ENCODE data around the gene GTF3C6. TPM values are rescaled to one million over a fixed set of nuclear protein-coding genes. Genes with fewer than 3 reads are reported as not detected.
"Not testable (repeated sequence)": the region's sequence is repeated elsewhere in the genome, so short reads cannot be mapped to it uniquely, and the experiment has no call there.

GTF3C6 gene
- total RNA-seq, 2 experiments from 2014 or later, result 93.9 to 99.8 TPM

DNA sequence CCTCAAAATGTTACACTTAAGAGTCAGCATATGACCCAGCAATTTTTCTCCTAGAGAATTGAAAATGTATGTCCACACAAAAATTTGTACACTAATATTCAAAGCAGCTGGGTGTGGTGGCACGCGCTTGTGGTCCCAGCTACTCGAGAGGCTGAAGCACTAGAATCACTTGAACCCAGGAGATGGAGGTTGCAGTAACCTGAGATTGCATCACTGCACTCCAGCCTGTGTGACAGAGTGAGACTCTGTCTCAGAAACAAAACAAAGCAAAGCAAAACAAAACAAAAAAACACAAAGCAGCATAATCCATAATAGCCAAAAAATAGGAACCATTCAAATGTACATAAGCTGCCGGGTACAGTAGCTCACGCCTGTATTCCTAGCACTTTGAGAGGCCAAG is 21.7 kb downstream of the GTF3C6 start:
- Mint-ChIP-seq H3K4me1 (ENCODE audit: low read depth) (peaks cover 32% of the 10 kb centered on the region), H3K4me3 (peak overlapping the region; percentile 97), H3K27ac (peak overlapping the region; percentile 60), H3K27me3 (ENCODE audit: low read depth) (no peaks in the 10 kb centered on the region), H3K9me3 (ENCODE audit: insufficient read depth) (no peaks in the 10 kb centered on the region), H3K36me3 (ENCODE audit: low read depth) (peaks cover 25% of the 10 kb centered on the region)
- ChIA-PET POLR2A (no interaction called here), CTCF (interaction anchor here (1.0 kb wide), 1 partner anchor 104 kb away, joined by 3 read pairs; no protein-coding TSS in a partner anchor)
- DNase-seq, result no peak
- no peak for ATAC-seq

DNA sequence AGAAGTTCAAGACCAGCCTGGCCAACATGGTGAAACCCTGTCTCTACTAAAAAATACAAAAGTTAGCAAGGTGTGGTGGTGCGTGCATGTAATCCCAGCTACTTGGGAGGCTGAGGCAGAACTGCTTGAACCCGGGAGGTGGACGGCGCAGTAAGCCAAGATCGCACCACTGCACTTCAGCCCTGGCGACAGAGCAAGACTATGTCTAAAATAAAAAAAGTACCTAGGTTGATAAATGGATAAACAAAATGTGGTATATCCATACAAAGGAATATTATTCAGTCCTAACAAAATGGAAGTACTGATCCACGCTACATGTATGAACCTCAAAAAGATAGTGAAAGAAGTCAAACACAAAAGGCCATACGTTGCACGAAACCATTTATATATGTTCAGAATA is 22.1 kb downstream of the GTF3C6 start:
- Mint-ChIP-seq H3K4me1 (ENCODE audit: low read depth) (peaks cover 32% of the 10 kb centered on the region), H3K27me3 (ENCODE audit: low read depth) (no peaks in the 10 kb centered on the region), H3K9me3 (ENCODE audit: insufficient read depth) (no peaks in the 10 kb centered on the region), H3K4me3 (peak overlapping the region; percentile 97), H3K27ac (peak overlapping the region; percentile 99), H3K36me3 (ENCODE audit: low read depth) (peaks cover 28% of the 10 kb centered on the region)
- POLR2A ChIA-PET, result no interaction called here
- ATAC-seq, result no peak
- no peak for DNase-seq
- CTCF ChIA-PET, result interaction anchor here (1.0 kb wide), 1 partner anchor 104 kb away, joined by 3 read pairs; no protein-coding TSS in a partner anchor

DNA sequence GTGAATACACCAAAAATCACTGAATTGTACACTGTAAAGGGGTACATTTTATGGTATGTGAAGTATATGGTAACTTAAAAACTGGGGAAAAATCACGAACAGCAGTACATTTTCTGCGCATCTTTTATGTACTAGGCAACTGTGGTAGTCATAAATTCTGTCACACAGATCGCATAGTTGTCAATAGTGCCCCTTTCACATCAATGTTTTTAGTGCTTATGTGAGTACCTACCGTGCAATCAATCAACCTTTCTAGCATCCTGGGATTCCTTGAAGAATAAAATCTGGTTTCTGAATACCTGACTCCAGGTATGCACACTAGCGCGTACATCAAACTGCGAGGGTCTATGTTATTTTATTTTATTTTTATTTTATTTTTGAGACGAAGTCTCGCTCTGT is 22.7 kb downstream of the GTF3C6 start:
- Mint-ChIP-seq H3K27me3 (ENCODE audit: low read depth) (no peaks in the 10 kb centered on the region), H3K4me3 (peak overlapping the region; percentile 97), H3K4me1 (ENCODE audit: low read depth) (peaks cover 32% of the 10 kb centered on the region), H3K9me3 (ENCODE audit: insufficient read depth) (no peaks in the 10 kb centered on the region), H3K27ac (peak overlapping the region; percentile 99), H3K36me3 (ENCODE audit: low read depth) (peaks cover 32% of the 10 kb centered on the region)
- POLR2A ChIA-PET, result interaction anchor here (0.7 to 3.0 kb wide), 13 partner anchors 10 to 1105 kb away, joined by 3 to 40 read pairs (median 6); partner anchors contain the start of genes AMD1, CDK19 and GTF3C6
- DNase-seq (no peak), ATAC-seq (peak; percentile 1)
- CTCF ChIA-PET, result interaction anchor here (1.0 to 2.5 kb wide), 4 partner anchors 23 to 298 kb away, joined by 3 to 12 read pairs (median 8); partner anchors contain the start of gene GTF3C6

DNA sequence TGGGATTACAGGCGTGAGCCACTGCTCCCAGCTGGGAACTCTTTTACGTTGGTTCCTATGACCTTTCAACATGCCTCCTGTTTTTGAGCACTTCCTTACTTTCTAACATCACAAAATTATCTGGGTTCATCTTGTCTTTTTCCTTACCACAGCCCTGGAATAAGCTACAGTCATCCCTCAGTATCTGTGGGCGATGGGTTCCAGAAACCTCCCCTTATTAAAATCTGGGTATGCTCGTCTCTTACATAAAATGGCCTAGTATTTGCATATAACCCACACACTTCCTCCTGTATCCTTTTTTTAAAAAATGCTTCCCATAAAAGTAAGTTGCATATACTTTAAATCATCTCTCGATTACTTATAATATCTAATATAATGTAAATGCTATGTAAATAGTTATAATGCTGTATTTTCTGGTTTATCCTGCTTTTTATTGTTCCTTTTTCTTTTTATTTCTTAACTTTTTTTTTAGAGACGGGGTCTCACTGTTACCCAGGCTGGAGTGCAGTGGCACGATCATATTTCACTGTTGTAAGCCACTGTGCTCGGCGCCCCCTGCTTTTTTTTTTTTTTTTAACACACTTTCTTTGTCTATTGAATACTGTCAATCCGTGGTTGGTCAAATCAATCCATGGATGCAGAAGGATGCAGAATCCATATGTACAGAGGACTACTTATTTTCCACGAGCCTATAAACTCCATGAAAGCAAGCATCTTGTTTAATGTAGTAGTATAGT is 32.5 kb downstream of the GTF3C6 start:
- H3K4me3 Mint-ChIP-seq, result no peak overlapping the region
- ChIA-PET POLR2A (interaction anchor here (1.6 kb wide), 1 partner anchor 9 kb away, joined by 4 read pairs; the partner anchor contains the start of gene RPF2), CTCF (interaction anchor here (1.3 kb wide), 1 partner anchor 20 kb away, joined by 3 read pairs; no protein-coding TSS in a partner anchor)
- DNase-seq (no peak), ATAC-seq (no peak)
- no peaks in the 10 kb centered on the region for H3K27me3 Mint-ChIP-seq (ENCODE audit: low read depth)
- H3K4me1 Mint-ChIP-seq (ENCODE audit: low read depth), result no peaks in the 10 kb centered on the region
- no peak overlapping the region for H3K27ac Mint-ChIP-seq
- H3K9me3 Mint-ChIP-seq (ENCODE audit: insufficient read depth), result no peaks in the 10 kb centered on the region
- H3K36me3 Mint-ChIP-seq (ENCODE audit: low read depth), result peaks cover 49% of the 10 kb centered on the region

DNA sequence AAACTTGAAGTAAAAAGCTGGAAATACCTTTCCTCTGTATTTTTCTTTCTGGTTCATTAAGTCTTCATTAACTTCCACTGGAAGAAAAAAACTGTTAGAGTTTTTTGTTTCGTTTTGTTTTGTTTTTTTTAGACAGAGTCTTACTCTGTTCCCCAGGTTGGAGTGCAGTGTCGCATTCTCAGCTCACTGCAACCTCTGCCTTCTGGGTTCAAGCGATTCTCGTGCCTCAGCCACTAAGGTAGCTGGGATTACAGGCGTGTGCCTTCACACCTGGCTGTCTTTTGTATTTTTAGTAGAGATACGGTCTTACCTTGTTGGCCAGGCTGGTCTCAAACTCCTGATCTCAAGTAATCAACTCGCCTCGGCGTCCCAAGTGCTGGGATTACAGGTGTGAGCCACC is 38.2 kb downstream of the GTF3C6 start:
- H3K4me3 Mint-ChIP-seq, result no peak overlapping the region
- POLR2A ChIA-PET, result no interaction called here

DNA sequence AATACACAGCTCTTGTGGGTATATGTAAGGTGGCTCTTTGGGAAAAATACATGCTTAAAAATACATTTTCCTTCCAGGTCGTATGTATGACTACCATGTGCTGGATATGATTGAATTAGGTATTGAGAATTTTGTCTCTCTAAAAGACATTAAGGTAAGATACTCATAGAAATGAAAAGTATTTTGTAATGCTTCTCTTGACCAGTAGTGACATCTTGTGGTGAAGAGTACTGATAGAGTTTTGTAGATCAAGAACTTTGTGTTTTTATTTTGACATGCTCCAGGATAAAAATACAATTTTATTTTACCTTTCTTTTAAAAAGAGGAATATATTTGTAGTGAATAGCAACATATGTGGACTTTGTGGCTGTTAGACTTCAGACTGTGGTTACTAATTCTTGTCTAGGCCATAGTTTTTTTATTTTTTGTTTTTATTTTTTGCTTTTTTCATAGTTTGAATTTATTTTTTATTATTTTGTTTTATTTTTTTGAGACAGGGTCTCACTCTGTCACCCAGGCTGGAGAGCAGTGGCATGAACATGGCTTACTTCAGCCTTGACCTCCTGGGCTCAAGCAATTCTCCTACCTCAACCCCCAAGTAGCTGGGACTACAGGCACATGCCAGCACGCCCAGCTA is 41.2 kb downstream of the GTF3C6 start:
- CTCF ChIA-PET, result interaction anchor here (0.8 to 2.4 kb wide), 8 partner anchors 10 to 471 kb away, joined by 3 to 7 read pairs (median 4); no protein-coding TSS in a partner anchor
- Mint-ChIP-seq H3K9me3 (ENCODE audit: insufficient read depth) (no peaks in the 10 kb centered on the region), H3K27ac (no peak overlapping the region), H3K27me3 (ENCODE audit: low read depth) (no peaks in the 10 kb centered on the region), H3K4me3 (no peak overlapping the region), H3K36me3 (ENCODE audit: low read depth) (peaks cover 50% of the 10 kb centered on the region), H3K4me1 (ENCODE audit: low read depth) (peaks cover under 1% of the 10 kb centered on the region)
- POLR2A ChIA-PET, result no interaction called here
- ATAC-seq (no peak), DNase-seq (no peak)

More for the DNA sequence above, 38.2 kb downstream of the GTF3C6 start:
- Mint-ChIP-seq H3K27ac (no peak overlapping the region), H3K9me3 (ENCODE audit: insufficient read depth) (no peaks in the 10 kb centered on the region), H3K4me1 (ENCODE audit: low read depth) (no peaks in the 10 kb centered on the region), H3K36me3 (ENCODE audit: low read depth) (peaks cover 48% of the 10 kb centered on the region), H3K27me3 (ENCODE audit: low read depth) (no peaks in the 10 kb centered on the region)
- DNase-seq (no peak), ATAC-seq (no peak)
- CTCF ChIA-PET, result interaction anchor here (0.7 kb wide), 1 partner anchor 15 kb away, joined by 3 read pairs; no protein-coding TSS in a partner anchor

DNA sequence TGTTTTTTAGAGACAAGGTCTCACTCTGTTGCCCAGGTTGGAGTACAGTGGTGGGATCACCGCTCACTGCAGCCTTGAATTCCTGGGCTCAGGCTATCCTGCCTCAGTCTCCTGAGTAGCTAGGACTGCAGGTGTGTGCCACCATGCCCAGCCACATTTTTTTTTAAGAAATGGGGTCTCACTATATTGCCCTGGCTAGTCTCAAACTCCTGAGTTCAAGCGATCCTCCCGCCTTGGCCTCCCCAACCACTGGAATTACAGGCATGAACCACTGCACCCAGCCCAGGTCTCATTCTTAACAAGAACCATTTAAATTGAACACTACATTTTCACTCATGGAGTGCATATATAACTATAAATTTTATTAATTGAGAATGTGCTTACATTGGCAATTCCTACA is 43.8 kb downstream of the GTF3C6 start:
- DNase-seq, result no peak

DNA sequence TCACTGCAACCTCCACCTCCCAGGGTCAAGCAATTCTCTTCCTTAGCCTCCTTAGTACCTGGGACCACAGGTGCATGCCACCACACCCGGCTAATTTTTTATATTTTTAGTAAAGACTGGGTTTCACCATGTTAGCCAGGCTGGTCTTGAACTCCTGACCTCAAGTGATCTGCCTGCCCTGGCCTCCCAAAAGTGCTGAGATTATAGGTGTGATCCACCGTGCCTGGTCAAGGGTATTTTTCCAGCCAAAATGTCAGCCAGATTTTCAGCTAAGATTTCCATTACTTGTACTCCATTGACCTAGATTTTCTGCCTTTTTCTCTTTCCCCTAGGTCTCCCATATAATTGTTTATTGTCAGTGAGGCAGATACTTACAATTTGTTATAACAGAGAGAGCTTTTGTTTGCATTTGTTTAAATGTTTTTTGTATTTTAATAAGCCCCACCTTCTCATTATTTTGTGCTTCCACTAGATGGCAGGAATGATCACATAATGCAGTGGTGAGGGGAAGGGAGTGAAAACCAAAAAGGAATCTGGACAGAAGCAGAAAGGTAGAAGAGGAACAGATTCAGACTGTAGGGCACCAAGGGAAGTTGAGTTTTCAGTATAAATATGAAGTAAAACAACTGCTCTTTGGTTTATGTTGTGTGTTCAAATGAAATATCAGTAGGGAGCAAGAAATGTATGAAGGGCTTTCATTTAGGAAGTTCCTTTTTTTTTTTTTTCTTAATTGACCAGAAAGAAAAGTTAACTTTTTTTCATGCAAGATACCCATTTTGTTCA is 53.0 kb downstream of the GTF3C6 start:
- Mint-ChIP-seq H3K4me1 (ENCODE audit: low read depth) (peaks cover 4% of the 10 kb centered on the region), H3K36me3 (ENCODE audit: low read depth) (peaks cover 39% of the 10 kb centered on the region), H3K9me3 (ENCODE audit: insufficient read depth) (no peaks in the 10 kb centered on the region), H3K27me3 (ENCODE audit: low read depth) (no peaks in the 10 kb centered on the region), H3K4me3 (no peak overlapping the region), H3K27ac (no peak overlapping the region)
- DNase-seq (no peak), ATAC-seq (peak; percentile 69)
- ChIA-PET POLR2A (no interaction called here), CTCF (interaction anchor here (0.6 to 5.2 kb wide), 38 partner anchors 10 to 1032 kb away, joined by 3 to 46 read pairs (median 5); partner anchors contain the start of genes GTF3C6 and RPF2)

More for the DNA sequence above, 43.8 kb downstream of the GTF3C6 start:
- Mint-ChIP-seq H3K4me1 (ENCODE audit: low read depth) (peaks cover 3% of the 10 kb centered on the region), H3K9me3 (ENCODE audit: insufficient read depth) (no peaks in the 10 kb centered on the region), H3K4me3 (no peak overlapping the region), H3K27ac (no peak overlapping the region), H3K36me3 (ENCODE audit: low read depth) (peaks cover 43% of the 10 kb centered on the region), H3K27me3 (ENCODE audit: low read depth) (no peaks in the 10 kb centered on the region)
- POLR2A ChIA-PET, result interaction anchor here (1.3 kb wide), 1 partner anchor 20 kb away, joined by 5 read pairs; the partner anchor contains the start of gene RPF2
- CTCF ChIA-PET, result interaction anchor here (1.0 to 2.4 kb wide), 3 partner anchors 9 to 42 kb away, joined by 3 to 7 read pairs (median 5); no protein-coding TSS in a partner anchor
- no peak for ATAC-seq

DNA sequence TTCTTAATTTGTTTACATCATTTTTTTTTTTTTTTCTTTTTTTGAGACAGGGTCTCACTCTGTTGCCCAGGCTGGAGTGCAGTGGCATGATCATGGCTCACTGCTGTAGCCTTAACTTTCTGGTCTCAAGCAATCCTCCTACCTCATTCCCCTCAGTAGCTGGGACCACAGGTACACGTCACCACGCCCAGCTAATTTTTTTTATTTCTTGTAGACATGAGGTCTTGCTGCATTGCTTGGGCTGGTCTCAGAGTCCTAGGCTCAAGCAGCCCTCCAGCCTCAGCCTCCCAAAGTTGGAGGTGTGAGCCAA is 53.6 kb downstream of the GTF3C6 start:
- Mint-ChIP-seq H3K36me3 (ENCODE audit: low read depth) (peaks cover 40% of the 10 kb centered on the region), H3K9me3 (ENCODE audit: insufficient read depth) (no peaks in the 10 kb centered on the region), H3K27me3 (ENCODE audit: low read depth) (no peaks in the 10 kb centered on the region), H3K4me3 (no peak overlapping the region), H3K27ac (no peak overlapping the region), H3K4me1 (ENCODE audit: low read depth) (peaks cover 4% of the 10 kb centered on the region)
- ChIA-PET POLR2A (no interaction called here), CTCF (interaction anchor here (1.0 to 5.2 kb wide), 13 partner anchors 9 to 484 kb away, joined by 3 to 46 read pairs (median 9); partner anchors contain the start of genes GTF3C6 and RPF2)
- ATAC-seq (no peak), DNase-seq (no peak)

DNA sequence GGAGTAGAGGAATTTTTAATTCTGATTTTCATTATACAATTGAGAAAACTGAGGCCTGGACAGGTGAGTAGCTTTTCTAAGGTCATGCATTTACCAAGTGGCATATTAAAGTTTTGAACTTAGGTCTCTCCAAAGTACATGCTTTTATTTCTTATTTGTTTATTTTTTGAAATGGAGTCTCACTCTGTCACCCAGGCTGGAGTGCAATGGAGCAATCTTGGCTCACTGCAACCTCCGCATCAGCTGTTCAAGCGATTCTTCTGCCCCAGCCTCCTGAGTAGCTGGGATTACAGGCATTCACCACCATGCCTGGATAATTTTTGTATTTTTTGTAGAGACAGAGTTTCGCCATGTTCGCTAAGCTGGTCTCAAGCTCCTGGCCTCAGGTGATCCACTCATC is 54.0 kb downstream of the GTF3C6 start:
- H3K9me3 Mint-ChIP-seq (ENCODE audit: insufficient read depth); H3K4me3 Mint-ChIP-seq; DNase-seq; H3K27me3 Mint-ChIP-seq (ENCODE audit: low read depth); POLR2A ChIA-PET; H3K4me1 Mint-ChIP-seq (ENCODE audit: low read depth); ATAC-seq; H3K27ac Mint-ChIP-seq: not testable (repeated sequence)
- CTCF ChIA-PET, result interaction anchor here (1.2 to 5.2 kb wide), 6 partner anchors 9 to 466 kb away, joined by 3 to 46 read pairs (median 16); a partner anchor contains a TSS
- H3K36me3 Mint-ChIP-seq (ENCODE audit: low read depth), result peaks cover 41% of the 10 kb centered on the region

DNA sequence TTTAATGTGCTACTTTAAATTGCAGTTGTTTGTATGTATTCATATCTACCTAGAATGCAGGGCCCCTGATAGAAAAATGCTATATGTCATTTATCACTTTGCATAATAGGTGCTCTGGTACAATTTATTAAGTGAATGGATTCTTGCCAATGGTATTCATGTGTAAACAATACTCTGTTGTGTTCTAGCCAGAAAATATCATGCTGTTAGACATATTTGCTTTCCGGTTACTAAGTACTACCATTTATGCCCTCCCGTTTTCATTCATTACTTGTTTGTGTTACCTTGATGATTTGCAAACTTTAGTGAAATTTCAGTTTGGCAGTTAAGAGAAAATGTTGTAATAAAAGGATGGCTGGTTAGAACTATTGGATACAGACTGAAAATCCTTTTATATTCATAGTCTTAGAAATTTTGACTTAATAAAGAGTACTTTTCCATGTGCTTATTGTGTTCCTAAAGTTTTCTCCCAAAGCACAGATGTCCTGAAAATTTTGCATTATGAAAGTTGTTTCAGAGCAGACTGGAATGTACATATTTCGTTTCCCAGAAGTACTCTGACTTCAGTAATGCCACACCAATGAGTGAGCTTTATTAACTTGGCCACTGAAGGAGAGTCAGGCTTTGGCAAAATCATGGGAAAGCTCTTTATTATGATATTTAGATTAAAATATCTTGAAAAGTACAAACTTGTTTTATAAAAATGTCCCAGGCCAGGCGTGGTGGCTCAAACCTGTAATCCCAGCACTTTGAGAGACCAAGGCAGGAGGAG is 54.8 kb downstream of the GTF3C6 start:
- POLR2A ChIA-PET, result no interaction called here
- peaks cover 45% of the 10 kb centered on the region for H3K36me3 Mint-ChIP-seq (ENCODE audit: low read depth)
- DNase-seq, result no peak
- H3K27ac Mint-ChIP-seq, result no peak overlapping the region
- no peaks in the 10 kb centered on the region for H3K9me3 Mint-ChIP-seq (ENCODE audit: insufficient read depth)
- CTCF ChIA-PET, result interaction anchor here (1.1 to 5.2 kb wide), 5 partner anchors 8 to 197 kb away, joined by 3 to 46 read pairs (median 7); no protein-coding TSS in a partner anchor
- ATAC-seq, result no peak
- H3K4me3 Mint-ChIP-seq, result no peak overlapping the region
- H3K27me3 Mint-ChIP-seq (ENCODE audit: low read depth), result no peaks in the 10 kb centered on the region
- peaks cover 4% of the 10 kb centered on the region for H3K4me1 Mint-ChIP-seq (ENCODE audit: low read depth)
